Measurements from ENCODE around the gene CDPF1. TPM values are rescaled to one million over a fixed set of nuclear protein-coding genes. Genes with fewer than 3 reads are reported as not detected.

CDPF1 gene
- total RNA-seq, 4 donors from 2014 or later = 5.7 to 18.8 (median 8.5) TPM

DNA sequence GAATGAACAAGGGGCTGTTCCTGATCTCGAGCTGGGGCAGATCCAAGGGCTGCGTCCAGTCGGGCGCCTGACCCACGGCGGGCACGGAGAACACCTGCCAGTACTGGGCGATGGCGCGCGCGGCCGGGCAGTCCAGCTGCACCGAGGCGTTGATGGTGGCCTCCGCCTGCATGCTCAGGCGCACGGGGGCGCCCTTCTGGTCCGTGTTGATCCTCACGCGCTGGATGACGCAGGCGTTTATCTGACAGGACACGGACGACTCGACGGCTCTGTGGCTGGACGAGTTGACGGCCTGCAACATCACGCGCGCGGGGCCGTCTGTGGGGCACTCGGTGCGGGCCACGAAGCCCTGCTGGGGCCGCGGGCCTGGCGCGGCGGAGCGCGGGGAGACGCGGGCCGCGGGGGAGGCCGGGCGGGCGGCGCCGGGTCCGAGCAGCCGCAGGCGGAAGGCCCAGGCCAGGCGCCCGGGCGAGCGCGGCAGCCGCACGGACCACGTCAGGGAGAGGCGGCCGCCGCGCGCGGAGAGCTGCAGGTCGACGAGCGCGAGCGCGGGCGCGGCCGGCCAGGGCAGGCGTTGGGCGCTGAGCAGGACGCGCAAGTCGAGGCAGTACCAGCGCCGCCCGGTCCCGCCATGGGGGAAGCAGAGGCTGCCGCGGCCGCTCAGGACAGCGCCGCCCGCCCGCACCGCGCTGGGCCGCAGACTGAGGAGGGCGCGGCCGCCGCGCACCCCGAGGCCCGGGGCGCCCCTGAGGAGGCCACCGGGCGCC, 12.5 kb upstream of the CDPF1 start:
- no peak for DNase-seq (ENCODE audit: low spot score)

GRCh38 chr22:46260038-46260437, 9.9 kb upstream of the CDPF1 start:
- TF ChIP-seq CTCF (IDR thresholded peaks at IDR 0.05) = no peak

More for the DNA sequence above, 12.5 kb upstream of the CDPF1 start:
- no peak for TF ChIP-seq CTCF (IDR thresholded peaks at IDR 0.05)
- peak; percentile 65 for ATAC-seq (ENCODE audit: low FRiP score)

GRCh38 chr22:46259374-46259773, 9.3 kb upstream of the CDPF1 start:
- no peak for TF ChIP-seq CTCF (IDR thresholded peaks at IDR 0.05)
- no peak for ATAC-seq (ENCODE audit: low FRiP score)
- no peak for DNase-seq (ENCODE audit: low spot score)

More at GRCh38 chr22:46260038-46260437, 9.9 kb upstream of the CDPF1 start:
- no peak for DNase-seq (ENCODE audit: low spot score)
- no peak for ATAC-seq (ENCODE audit: low FRiP score)

GRCh38 chr22:46256358-46256958, 6.4 kb upstream of the CDPF1 start:
- no peak for ATAC-seq (ENCODE audit: low FRiP score)
- no peak for DNase-seq (ENCODE audit: low spot score)
- no peak for TF ChIP-seq CTCF (IDR thresholded peaks at IDR 0.05)

- no peak for TF ChIP-seq CTCF (IDR thresholded peaks at IDR 0.05)
- ATAC-seq (ENCODE audit: low FRiP score) = no peak
- no peak for DNase-seq (ENCODE audit: low spot score)
Measured at GRCh38 chr22:46251816-46252380, 1.8 kb upstream of the CDPF1 start.

DNA sequence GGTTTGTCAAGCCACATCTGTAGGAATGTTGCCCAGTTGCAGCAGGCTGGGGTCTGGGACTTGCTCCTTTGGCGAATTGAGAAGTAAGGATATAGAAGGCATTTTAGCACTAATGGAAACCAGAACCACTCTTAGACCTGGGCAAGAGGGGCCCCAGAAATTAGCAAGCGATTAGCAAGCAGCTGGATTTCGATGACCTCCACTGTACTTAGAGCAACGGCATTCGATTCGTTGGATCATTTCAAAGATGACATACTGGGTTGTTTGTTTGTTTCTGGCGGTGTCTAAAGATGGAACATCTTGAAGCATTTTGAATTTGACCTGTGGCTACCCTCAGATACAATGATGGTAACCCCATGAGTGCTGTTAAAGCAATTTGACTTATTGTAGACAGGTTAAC, 1.2 kb upstream of the CDPF1 start:
- DNase-seq (ENCODE audit: low spot score) (no peak), ATAC-seq (ENCODE audit: low FRiP score) (no peak)
- no peak for TF ChIP-seq CTCF (IDR thresholded peaks at IDR 0.05)

Measured in omental fat pad (tissue), 4 donors.